Spleen (tissue), 11 donors: Measurements from ENCODE around the gene HSP90AB1. TPM values are rescaled to one million over a fixed set of nuclear protein-coding genes. Genes with fewer than 3 reads are reported as not detected.
A peak's percentile ranks its signal among the peaks of the same experiment; 100 is the strongest.

Experiments
- DNase-seq: peaks from one replicate; pipeline ENCODE4 v3.0.0-alpha.2; 2020
- H3K27ac ChIP-seq, 8 donors: fragments of 200-600 bp; sonication (generic) in 7 of 8; 1 replicate in 4 of 8; 2 replicates in 4 of 8; pipeline versions ENCODE4 v1.5.0 to v1.8.0; 2016 to 2021; ENCODE audit warnings: inconsistent platforms in 4 of 8, mild to moderate bottlenecking in 4 of 8, moderate library complexity in 1 of 8
- H3K27me3 ChIP-seq, 7 donors: fragments of 200-600 bp; sonication (generic) in 6 of 7; replicated peaks in 1 of 7; 1 replicate in 4 of 7; 2 replicates in 3 of 7; pipeline versions ENCODE4 v1.5.0 to v1.8.0; 2016 to 2021; ENCODE audit warnings: inconsistent platforms in 3 of 7, mild to moderate bottlenecking in 1 of 7
- H3K36me3 ChIP-seq, 6 donors: fragments of 200-600 bp; sonication (generic) in 5 of 6; 1 replicate in 4 of 6; 2 replicates in 2 of 6; pipeline versions ENCODE4 v1.5.0 to v1.8.0; 2016 to 2021; ENCODE audit warnings: inconsistent platforms in 2 of 6
- H3K4me1 ChIP-seq, 6 donors: fragments of 200-600 bp; sonication (generic) in 5 of 6; 1 replicate in 3 of 6; 2 replicates in 3 of 6; pipeline versions ENCODE4 v1.5.0 to v1.8.0; 2016 to 2021; ENCODE audit warnings: inconsistent platforms in 3 of 6
- H3K4me3 ChIP-seq, 8 donors: fragments of 200-600 bp; sonication (generic) in 7 of 8; 1 replicate in 4 of 8; 2 replicates in 4 of 8; pipeline versions ENCODE4 v1.5.0 to v1.8.0; 2016 to 2021; ENCODE audit warnings: inconsistent platforms in 4 of 8, mild to moderate bottlenecking in 4 of 8, moderate library complexity in 2 of 8
- H3K9me3 ChIP-seq, 8 donors: fragments of 200-600 bp; sonication (generic) in 7 of 8; 1 replicate in 4 of 8; 2 replicates in 4 of 8; pipeline versions ENCODE4 v1.5.0 to v1.8.0; 2016 to 2021; ENCODE audit warnings: inconsistent platforms in 4 of 8
- POLR2A ChIP-seq, 3 donors: fragments of 450-650 bp; IDR thresholded peaks; one replicate each; pipeline ENCODE4 v1.5.1; 2017; ENCODE audit warnings: antibody characterized with exemption in 3 of 3, mild to moderate bottlenecking in 1 of 3
- POLR2AphosphoS5 ChIP-seq, 3 donors: sonication (generic); formaldehyde crosslinking; IDR thresholded peaks; one replicate each; pipeline ENCODE4 v1.5.1; 2017; ENCODE audit warnings: antibody characterized with exemption in 3 of 3
- WGBS, 5 donors: extraction: QIAGEN DNeasy Blood & Tissue Kit in 3 of 5; methylation state at CpG; one replicate each; pipeline versions ENCODE4 v1.1.5 to v1.1.7; 2013 to 2018; 5-methylcytosine and 5-hydroxymethylcytosine counted together
- intact Hi-C: fragments of 100-400 bp; cut with DNase I; formaldehyde crosslinking; loops from one replicate; pipeline ENCODE4 v1.15.0; 2023; ENCODE audit warnings: low total_unique reads
- polyA plus RNA-seq, 3 donors: library from polyadenylated mRNA; stranded (reverse); fragments of 200-250 nt; gene quantifications; one replicate each; pipeline ENCODE4 v1.2.1, GENCODE V29; 2013
- small RNA-seq, 4 donors: library from RNA; depleted of rRNA; stranded (forward); fragments of <200 nt; gene quantifications; one replicate each; pipeline ENCODE3, GENCODE V24; 2016
- total RNA-seq, 7 donors: library from RNA; depleted of rRNA in 3 of 7; stranded (reverse); fragments of >200 nt in 3 of 7; fragmentation: NEBNext Ultra II Directional in 4 of 7; extraction: Animal tissue kit (Norgen Biotek cat#: 25700) in 4 of 7; gene quantifications; one replicate each; pipeline versions ENCODE4 v1.1.0 to v1.2.1, GENCODE V29; 2016 to 2021
- TF ChIP-seq, protein P1 (sequence below), 11 experiments: fragments of 200-600 bp in 7 of 11; fragments of 450-650 bp in 4 of 11; sonication (generic) in 4 of 11; IDR thresholded peaks in 8 of 11; conservative IDR thresholded peaks in 3 of 11; 1 replicate in 7 of 11; 2 replicates in 4 of 11; pipeline versions ENCODE4 v1.4.0 to v1.8.0; 2016 to 2021; ENCODE audit warnings: antibody characterized with exemption in 11 of 11, inconsistent platforms in 4 of 11, mild to moderate bottlenecking in 1 of 11
- donor health status: healthy with polysubstance abuse.
- donor health status: DM: no; HTN: no; CAD: no; lungs with moderate emphysema.
- donor health status: DM: no; HTN: no; CAD: no.
- donor health status: Bipolar disorder and iron deficiency.
- donor health status: healthy.
- donor health status: DM: no; HTN: no; CAD: no.
- donor health status: DM: yes; HTN: yes; CAD: no.

The HSP90AB1 gene
- total and polyA plus RNA-seq, 10 donors: 196 to 546 (median 386) TPM

DNA sequence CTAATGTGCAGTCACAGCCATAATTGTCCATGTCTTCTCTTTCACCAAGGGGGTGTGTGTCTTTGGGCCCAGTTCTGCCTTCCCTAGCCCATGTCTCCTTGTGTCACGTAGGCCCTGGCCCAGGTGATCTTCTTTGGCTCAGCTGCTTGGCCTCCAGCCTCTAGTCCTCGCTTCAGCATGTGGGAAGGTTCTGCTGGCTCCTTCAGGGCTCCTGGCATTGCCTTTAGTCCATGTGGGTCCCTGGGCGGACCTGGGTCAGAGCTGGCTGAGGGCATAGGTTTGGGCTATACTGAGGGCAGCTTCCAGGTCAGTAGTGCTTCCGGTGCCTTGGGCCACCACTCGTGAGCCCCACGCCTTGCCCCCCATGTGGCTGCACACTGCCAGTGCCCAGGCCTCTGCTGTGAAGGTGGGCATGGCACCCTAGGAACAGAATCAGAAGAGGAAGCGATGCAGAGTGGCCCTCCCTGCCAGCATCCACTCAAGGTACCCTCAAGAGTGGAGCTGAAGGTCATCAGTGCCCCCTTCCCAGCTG is 53.5 kb downstream of the HSP90AB1 start:
- DNase-seq: no peak
- Histone ChIP-seq H3K4me1 (peaks cover 10 to 20% (median 14%) of the 10 kb centered on the region in 6 donors), H3K27me3 (peaks cover 4 to 32% (median 27%) of the 10 kb centered on the region in 7 donors), H3K9me3 (no peaks in the 10 kb centered on the region), H3K4me3 (no peak overlapping the region), H3K27ac (no peak overlapping the region), H3K36me3 (peaks cover 0 to 62% (median 52%) of the 10 kb centered on the region in 6 donors)
- intact Hi-C loops: no loop called here
- 78 to 89% (median 86%) methylated on average over 7 of the region's 7 CpGs for WGBS, 5 donors
- peak in 1 of 3 donors; percentile 16 for TF ChIP-seq POLR2AphosphoS5 (IDR thresholded peaks at IDR 0.05)
- TF ChIP-seq, protein P1, sequence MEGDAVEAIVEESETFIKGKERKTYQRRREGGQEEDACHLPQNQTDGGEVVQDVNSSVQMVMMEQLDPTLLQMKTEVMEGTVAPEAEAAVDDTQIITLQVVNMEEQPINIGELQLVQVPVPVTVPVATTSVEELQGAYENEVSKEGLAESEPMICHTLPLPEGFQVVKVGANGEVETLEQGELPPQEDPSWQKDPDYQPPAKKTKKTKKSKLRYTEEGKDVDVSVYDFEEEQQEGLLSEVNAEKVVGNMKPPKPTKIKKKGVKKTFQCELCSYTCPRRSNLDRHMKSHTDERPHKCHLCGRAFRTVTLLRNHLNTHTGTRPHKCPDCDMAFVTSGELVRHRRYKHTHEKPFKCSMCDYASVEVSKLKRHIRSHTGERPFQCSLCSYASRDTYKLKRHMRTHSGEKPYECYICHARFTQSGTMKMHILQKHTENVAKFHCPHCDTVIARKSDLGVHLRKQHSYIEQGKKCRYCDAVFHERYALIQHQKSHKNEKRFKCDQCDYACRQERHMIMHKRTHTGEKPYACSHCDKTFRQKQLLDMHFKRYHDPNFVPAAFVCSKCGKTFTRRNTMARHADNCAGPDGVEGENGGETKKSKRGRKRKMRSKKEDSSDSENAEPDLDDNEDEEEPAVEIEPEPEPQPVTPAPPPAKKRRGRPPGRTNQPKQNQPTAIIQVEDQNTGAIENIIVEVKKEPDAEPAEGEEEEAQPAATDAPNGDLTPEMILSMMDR (IDR thresholded peaks at IDR 0.05 in 8 of 11, conservative IDR thresholded peaks at IDR 0.05 in 3 of 11): no peak

DNA sequence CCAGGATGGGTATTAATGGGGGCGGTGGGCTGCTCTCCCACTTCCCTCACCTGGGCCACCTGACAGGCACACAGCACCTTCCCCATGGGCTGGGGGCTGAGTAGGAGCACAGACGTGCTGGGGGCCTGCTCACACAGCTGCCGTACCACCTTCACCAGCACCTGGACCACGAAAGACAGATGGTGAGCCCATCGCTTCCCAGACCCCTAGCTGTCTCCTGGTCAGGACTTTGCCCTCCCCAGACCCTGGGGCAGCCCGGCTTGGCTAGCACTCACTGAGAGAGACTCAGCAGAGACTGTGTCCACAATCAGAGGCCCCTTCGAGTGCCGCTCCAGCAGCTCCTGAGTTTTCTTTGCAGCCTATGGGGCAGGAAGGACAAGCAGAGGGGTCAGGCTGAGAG is 54.2 kb downstream of the HSP90AB1 start:
- Histone ChIP-seq H3K4me1 (peaks cover 10 to 20% (median 14%) of the 10 kb centered on the region in 6 donors), H3K27ac (no peak overlapping the region), H3K9me3 (no peaks in the 10 kb centered on the region), H3K27me3 (peaks cover 4 to 24% (median 21%) of the 10 kb centered on the region in 7 donors), H3K4me3 (no peak overlapping the region), H3K36me3 (peaks cover 0 to 69% (median 60%) of the 10 kb centered on the region in 6 donors)
- TF ChIP-seq POLR2AphosphoS5 (IDR thresholded peaks at IDR 0.05): no peak
- 94 to 98% (median 95%) methylated on average over 7 to 8 of the region's 8 CpGs for WGBS, 5 donors
- DNase-seq: no peak
- intact Hi-C loops: no loop called here

DNA sequence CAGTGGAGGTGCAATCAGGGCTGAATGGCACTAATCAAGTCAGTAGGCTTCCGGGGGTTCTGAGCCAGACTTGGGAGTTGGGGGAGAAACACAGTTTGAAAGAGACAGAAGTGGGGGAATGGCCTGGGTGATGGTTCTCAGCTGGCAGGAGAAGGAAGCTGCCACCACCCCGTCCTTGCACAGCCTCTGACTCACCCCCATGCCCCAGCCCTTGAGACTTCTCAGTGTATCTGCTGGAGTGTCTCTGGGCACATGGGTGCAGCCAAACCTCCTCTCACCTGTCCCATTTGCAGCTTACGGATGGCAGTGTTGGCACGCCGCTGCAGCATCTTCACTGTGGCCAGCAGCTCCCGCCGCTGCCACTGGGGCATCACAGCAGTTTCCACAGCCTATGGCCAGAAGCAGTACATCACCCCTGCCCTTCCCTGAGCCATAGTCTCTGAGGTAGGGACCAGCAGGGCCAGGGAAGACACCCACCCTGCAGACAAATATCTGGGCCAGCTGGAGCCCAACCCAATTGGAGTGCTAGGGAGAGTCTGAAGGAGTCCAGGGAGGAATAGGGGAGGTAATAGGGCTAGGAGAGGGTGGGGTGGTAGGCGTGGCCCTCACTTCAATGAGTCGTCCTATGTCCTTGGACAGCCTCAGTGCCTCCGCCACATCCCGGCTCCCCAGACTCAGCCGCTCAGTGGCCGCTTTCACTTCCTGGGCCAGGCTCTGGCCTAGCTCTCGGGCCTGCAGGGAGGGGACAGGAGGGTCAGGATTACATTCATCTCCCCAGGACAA is 55.1 kb downstream of the HSP90AB1 start:
- DNase-seq: no peak
- H3K36me3 ChIP-seq: peaks cover 0 to 78% (median 67%) of the 10 kb centered on the region in 6 donors
- H3K27me3 ChIP-seq: peaks cover 4 to 16% (median 12%) of the 10 kb centered on the region in 7 donors
- TF ChIP-seq POLR2AphosphoS5 (IDR thresholded peaks at IDR 0.05) (no peak), POLR2A (IDR thresholded peaks at IDR 0.05) (no peak)
- TF ChIP-seq, protein P1 (IDR thresholded peaks at IDR 0.05 in 8 of 11, conservative IDR thresholded peaks at IDR 0.05 in 3 of 11): no peak
- H3K27ac ChIP-seq: no peak overlapping the region
- peaks cover 10 to 16% (median 12%) of the 10 kb centered on the region in 6 donors for H3K4me1 ChIP-seq
- no peak overlapping the region for H3K4me3 ChIP-seq
- no peaks in the 10 kb centered on the region for H3K9me3 ChIP-seq
- intact Hi-C loops: no loop called here
- WGBS, 5 donors: 82 to 90% (median 87%) methylated on average over 13 to 14 of the region's 14 CpGs

DNA sequence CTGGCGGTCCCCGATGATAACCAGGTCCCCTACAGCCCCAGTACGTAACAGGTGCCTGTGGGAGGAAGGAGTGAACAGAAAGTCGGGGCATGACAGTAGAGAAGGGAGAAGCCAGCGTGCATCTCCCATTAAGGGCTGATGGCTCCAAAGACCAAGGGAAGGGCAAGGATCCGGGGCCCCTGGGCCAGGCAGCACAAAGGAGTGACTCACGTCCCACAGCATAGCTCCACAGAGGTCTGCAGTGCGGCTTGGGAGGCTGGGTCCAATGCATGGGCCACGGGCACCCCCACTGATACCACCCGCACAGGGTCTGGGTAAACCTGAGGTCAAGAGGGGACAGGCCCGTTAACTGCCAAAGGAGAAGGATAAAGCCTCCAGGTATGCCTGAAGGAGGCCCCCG is 56.0 kb downstream of the HSP90AB1 start:
- H3K27ac ChIP-seq: no peak overlapping the region
- 92 to 98% (median 95%) methylated on average over 10 to 12 of the region's 12 CpGs for WGBS, 5 donors
- intact Hi-C loops: no loop called here
- H3K9me3 ChIP-seq: no peaks in the 10 kb centered on the region
- peaks cover 1 to 7% (median 3%) of the 10 kb centered on the region in 6 donors for H3K4me1 ChIP-seq
- TF ChIP-seq, protein P1 (IDR thresholded peaks at IDR 0.05 in 8 of 11, conservative IDR thresholded peaks at IDR 0.05 in 3 of 11): no peak
- TF ChIP-seq POLR2AphosphoS5 (IDR thresholded peaks at IDR 0.05): no peak
- TF ChIP-seq POLR2A (IDR thresholded peaks at IDR 0.05): no peak
- H3K27me3 ChIP-seq: peaks cover 0 to 7% (median 3%) of the 10 kb centered on the region in 7 donors
- H3K36me3 ChIP-seq: peaks cover 0 to 87% (median 73%) of the 10 kb centered on the region in 6 donors
- no peak overlapping the region for H3K4me3 ChIP-seq
- no peak for DNase-seq

Small RNA genes lying within 50 kb of the gene (small RNA-seq; reads per million reads assigned to genes)
- gene RN7SL811P: 0 reads per million in 4 donors

Other genes with a start within 250 kb of the HSP90AB1 start
- gene MRPL14, start 119.6 kb upstream of the HSP90AB1 start, total RNA-seq: 10 to 100 TPM; 20.2 to 31.7 (median 23.8) TPM
- 10 to 100 TPM; 34.8 to 55.3 (median 41.4) TPM for gene MRPL14, start 119.6 kb upstream of the HSP90AB1 start, polyA plus RNA-seq
- 10 to 100 TPM; 12.3 to 24.8 (median 19.4) TPM for gene TMEM63B, start 119.5 kb upstream of the HSP90AB1 start, total RNA-seq
- 1 to 10 TPM; 2.8 to 8.5 (median 3.5) TPM for gene TMEM63B, start 119.5 kb upstream of the HSP90AB1 start, polyA plus RNA-seq
- under 1 TPM in 4 of 7 donors, not detected in 3; 0.13 to 0.26 (median 0.20) TPM for gene CAPN11, start 88.3 kb upstream of the HSP90AB1 start, total RNA-seq
- gene CAPN11, start 88.3 kb upstream of the HSP90AB1 start, polyA plus RNA-seq: under 1 TPM; 0.12 to 0.19 (median 0.17) TPM
- 1 to 10 TPM in 3 of 7 donors, under 1 TPM in 3, not detected in 1; 0.34 to 1.5 (median 0.87) TPM for gene MYMX, start 30.2 kb upstream of the HSP90AB1 start, total RNA-seq
- gene MYMX, start 30.2 kb upstream of the HSP90AB1 start, polyA plus RNA-seq: 1 to 10 TPM in 1 of 3 donors, under 1 TPM in 1, not detected in 1; 0.42 to 1.4 TPM
- 10 to 100 TPM; 28.3 to 49.4 (median 33.7) TPM for gene SLC29A1, start 23.5 kb upstream of the HSP90AB1 start, total RNA-seq
- 10 to 100 TPM in 1 of 3 donors, 1 to 10 TPM in 2; 8.5 to 18.4 (median 9.2) TPM for gene SLC29A1, start 23.5 kb upstream of the HSP90AB1 start, polyA plus RNA-seq
- gene SLC35B2, start 10.4 kb downstream of the HSP90AB1 start, total RNA-seq: 10 to 100 TPM; 22.4 to 30.4 (median 27.9) TPM
- 10 to 100 TPM; 17.6 to 22.0 (median 21.7) TPM for gene SLC35B2, start 10.4 kb downstream of the HSP90AB1 start, polyA plus RNA-seq
- 10 to 100 TPM; 32.2 to 89.7 (median 60.7) TPM for gene NFKBIE, start 18.4 kb downstream of the HSP90AB1 start, total RNA-seq
- 10 to 100 TPM; 41.3 to 49.8 (median 42.3) TPM for gene NFKBIE, start 18.4 kb downstream of the HSP90AB1 start, polyA plus RNA-seq
- under 1 TPM in 1 of 7 donors, not detected in 6; 0.17 TPM for gene TMEM151B, start 23.3 kb downstream of the HSP90AB1 start, total RNA-seq
- gene TMEM151B, start 23.3 kb downstream of the HSP90AB1 start, polyA plus RNA-seq: under 1 TPM in 2 of 3 donors, not detected in 1; 0.03 to 0.11 TPM
- gene AARS2, start 66.2 kb downstream of the HSP90AB1 start, total RNA-seq: 10 to 100 TPM; 11.0 to 16.8 (median 14.6) TPM
- gene AARS2, start 66.2 kb downstream of the HSP90AB1 start, polyA plus RNA-seq: 1 to 10 TPM; 3.5 to 6.7 (median 3.7) TPM
- gene SPATS1, start 95.5 kb downstream of the HSP90AB1 start, total RNA-seq: not detected
- not detected for gene SPATS1, start 95.5 kb downstream of the HSP90AB1 start, polyA plus RNA-seq
- gene CDC5L, start 140.6 kb downstream of the HSP90AB1 start, total RNA-seq: 10 to 100 TPM; 17.4 to 20.3 (median 18.6) TPM
- 1 to 10 TPM; 5.3 to 8.0 (median 7.4) TPM for gene CDC5L, start 140.6 kb downstream of the HSP90AB1 start, polyA plus RNA-seq